GM12864 (cell line): ENCODE data around the gene TRPV6.
A peak's percentile ranks its signal among the peaks of the same experiment; 100 is the strongest.

Experiments
- DNase-seq: peaks from one replicate; pipeline ENCODE4 v3.0.0-alpha.2; 2011; ENCODE audit warnings: low read depth
- H3K4me3 ChIP-seq: 2 replicates; pipeline ENCODE4 v1.5.1; 2011; ENCODE audit warnings: mild to moderate bottlenecking, low read depth, low read length, control low read depth
- CTCF ChIP-seq: IDR thresholded peaks from 2 replicates; pipeline ENCODE4 v1.5.1; 2011; ENCODE audit warnings: low read depth, mild to moderate bottlenecking, moderate library complexity, low read length, control low read depth, inconsistent platforms; ENCODE audit errors: missing control alignments

TRPV6 gene

GRCh38 chr7:142874837-142875236 is 10.7 kb downstream of the TRPV6 start:
- no peak overlapping the region for H3K4me3 ChIP-seq
- no peak for TF ChIP-seq CTCF
- no peak for DNase-seq

GRCh38 chr7:142874409-142874808 is 11.1 kb downstream of the TRPV6 start:
- DNase-seq: no peak
- no peak for TF ChIP-seq CTCF
- H3K4me3 ChIP-seq: no peak overlapping the region

DNA sequence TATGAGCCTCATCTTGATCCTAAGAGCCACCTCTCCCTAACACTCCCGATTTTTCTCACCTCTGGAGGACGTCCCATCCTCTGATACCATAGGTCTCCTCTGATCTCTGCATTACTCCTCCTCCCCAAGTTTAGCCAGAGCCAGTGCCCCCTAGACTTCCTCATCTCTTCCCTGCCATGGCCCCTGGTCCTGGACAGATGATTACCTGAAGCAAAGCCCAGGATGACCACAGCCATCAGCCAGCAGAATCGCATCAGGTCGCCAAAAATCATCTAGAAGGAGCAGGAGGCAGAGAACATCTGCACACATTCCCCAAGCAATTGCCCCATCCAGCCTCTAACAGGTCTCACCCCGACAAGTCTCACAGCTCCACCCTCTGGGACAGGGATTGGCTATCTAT is 11.7 kb downstream of the TRPV6 start:
- no peak for TF ChIP-seq CTCF
- DNase-seq: no peak
- no peak overlapping the region for H3K4me3 ChIP-seq

DNA sequence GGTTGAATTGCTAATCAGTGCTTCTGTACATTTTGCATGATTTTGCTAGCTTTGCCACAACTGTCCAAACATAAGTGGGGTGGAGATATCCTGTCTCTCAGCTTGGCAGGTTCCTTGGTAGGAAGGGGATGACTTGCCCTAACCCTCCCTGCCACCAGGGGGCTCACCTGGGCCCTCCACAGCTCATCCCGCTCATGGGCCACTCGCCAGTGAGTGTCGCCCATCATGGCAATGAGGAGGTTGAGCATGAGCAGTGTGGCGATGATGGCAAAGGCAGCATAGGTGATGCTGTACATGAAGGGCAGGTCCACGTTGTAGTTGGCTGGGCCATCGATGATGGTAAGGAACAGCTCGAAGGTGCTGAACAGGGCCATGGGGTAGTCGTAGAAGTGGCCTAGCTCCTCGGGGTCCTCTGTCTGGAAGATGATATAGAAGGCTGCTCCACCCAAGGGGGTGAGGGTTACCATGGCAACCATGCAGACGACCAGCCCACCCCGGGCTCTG is 12.2 kb downstream of the TRPV6 start:
- H3K4me3 ChIP-seq: no peak overlapping the region
- peak; percentile 92 for TF ChIP-seq CTCF
- no peak for DNase-seq

GRCh38 chr7:142872106-142872675 is 13.4 kb downstream of the TRPV6 start:
- TF ChIP-seq CTCF: no peak
- DNase-seq: no peak
- no peak overlapping the region for H3K4me3 ChIP-seq

GRCh38 chr7:142871260-142872105 is 14.1 kb downstream of the TRPV6 start:
- DNase-seq: no peak
- TF ChIP-seq CTCF: no peak
- no peak overlapping the region for H3K4me3 ChIP-seq
